ENCODE data around the gene LRRC71. TPM values are rescaled to one million over a fixed set of nuclear protein-coding genes. Genes with fewer than 3 reads are reported as not detected.

LRRC71 gene
- total RNA-seq, 4 donors from 2014 or later, result 0.60 to 0.78 (median 0.66) TPM; not detected in 1

DNA sequence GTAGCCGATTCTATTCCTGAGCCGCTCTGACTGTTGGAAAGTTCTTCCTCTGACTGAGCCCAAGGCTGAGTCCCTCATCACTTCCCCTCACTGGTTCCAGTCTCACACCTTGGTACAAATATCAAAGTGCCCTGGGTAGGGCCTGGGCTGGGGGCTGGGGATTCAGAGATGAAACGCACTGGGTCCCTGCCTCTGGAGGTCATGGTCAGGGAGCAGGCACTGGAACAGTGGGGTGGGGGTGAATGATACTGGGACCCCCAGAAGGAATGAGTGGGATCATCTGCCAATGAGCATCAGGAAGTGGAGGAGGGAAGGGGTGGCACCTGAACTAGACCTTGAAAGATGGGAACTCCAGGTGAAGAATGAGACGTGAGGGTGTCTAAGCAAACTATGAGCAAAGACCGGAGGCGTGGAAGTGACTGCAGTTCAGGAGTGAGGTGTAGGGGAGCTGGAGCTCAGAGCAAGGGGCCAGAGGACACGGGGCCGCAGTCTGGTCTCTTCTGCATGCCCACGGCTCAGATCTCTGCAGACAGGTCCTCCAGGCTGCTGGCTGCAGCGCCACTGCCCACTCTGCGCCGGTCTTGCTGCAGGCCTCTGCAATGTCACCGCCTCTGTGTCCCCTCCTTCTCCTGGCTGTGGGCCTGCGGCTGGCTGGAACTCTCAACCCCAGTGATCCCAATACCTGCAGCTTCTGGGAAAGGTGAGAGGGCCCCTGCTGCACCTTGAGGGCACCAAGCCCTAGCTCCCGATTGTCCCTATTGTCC, 16.9 kb upstream of the LRRC71 start:
- Histone ChIP-seq H3K36me3 (peaks cover 0 to 24% (median 0%) of the 10 kb centered on the region in 3 donors), H3K4me1 (peaks cover 0 to 100% (median 52%) of the 10 kb centered on the region in 4 donors), H3K27ac (peak overlapping the region in 2 of 4 donors; percentile 69 to 97), H3K9me3 (no peaks in the 10 kb centered on the region), H3K4me3 (no peak overlapping the region), H3K27me3 (peaks cover 0 to 8% of the 10 kb centered on the region in 2 donors)
- TF ChIP-seq, protein P1, sequence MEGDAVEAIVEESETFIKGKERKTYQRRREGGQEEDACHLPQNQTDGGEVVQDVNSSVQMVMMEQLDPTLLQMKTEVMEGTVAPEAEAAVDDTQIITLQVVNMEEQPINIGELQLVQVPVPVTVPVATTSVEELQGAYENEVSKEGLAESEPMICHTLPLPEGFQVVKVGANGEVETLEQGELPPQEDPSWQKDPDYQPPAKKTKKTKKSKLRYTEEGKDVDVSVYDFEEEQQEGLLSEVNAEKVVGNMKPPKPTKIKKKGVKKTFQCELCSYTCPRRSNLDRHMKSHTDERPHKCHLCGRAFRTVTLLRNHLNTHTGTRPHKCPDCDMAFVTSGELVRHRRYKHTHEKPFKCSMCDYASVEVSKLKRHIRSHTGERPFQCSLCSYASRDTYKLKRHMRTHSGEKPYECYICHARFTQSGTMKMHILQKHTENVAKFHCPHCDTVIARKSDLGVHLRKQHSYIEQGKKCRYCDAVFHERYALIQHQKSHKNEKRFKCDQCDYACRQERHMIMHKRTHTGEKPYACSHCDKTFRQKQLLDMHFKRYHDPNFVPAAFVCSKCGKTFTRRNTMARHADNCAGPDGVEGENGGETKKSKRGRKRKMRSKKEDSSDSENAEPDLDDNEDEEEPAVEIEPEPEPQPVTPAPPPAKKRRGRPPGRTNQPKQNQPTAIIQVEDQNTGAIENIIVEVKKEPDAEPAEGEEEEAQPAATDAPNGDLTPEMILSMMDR (IDR thresholded peaks at IDR 0.05), result no peak
- no peak for TF ChIP-seq EP300 (IDR thresholded peaks at IDR 0.05)
- no peak for TF ChIP-seq POLR2A (IDR thresholded peaks at IDR 0.05)
- WGBS, 2 donors, result 69 to 73% methylated on average over 15 of the region's 15 CpGs
- no peak for DNase-seq (ENCODE audit: low spot score in 2 of 2)

DNA sequence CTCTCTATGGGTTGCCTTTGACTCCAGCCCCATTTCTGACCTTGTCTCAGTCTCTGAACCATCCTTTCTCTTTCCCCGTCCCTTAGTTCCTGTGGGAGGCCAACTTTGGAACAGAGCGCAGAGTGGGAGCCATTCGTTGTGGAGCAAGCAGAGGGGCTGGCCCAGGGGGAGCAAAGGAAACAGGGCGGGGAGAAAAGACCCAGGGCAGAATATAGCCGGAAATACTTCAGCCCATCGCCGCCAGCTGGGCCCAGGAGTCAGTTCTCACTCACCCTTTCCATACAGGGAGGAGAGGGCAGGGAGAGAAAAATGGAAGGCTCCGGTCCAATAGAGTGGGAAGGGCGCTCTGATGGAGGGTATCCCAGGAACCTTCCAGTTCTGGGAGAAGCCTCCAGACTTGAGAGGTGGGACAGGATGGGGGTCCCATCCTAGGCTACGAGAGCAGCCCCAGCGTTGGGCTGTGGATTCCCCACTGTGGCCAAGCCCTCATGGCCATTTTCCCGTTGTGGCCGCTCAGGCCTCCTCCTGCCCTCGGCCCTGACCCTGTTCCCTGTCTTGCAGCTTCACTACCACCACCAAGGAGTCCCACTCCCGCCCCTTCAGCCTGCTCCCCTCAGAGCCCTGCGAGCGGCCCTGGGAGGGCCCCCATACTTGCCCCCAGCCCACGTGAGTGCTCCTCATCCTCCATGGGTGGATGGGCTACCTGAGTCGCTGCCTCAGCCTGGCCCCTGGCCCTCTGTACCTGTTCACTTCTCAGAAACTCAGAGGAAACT, 16.1 kb upstream of the LRRC71 start:
- Histone ChIP-seq H3K27me3 (peaks cover 0 to 8% of the 10 kb centered on the region in 2 donors), H3K27ac (peak overlapping the region in 2 of 4 donors; percentile 56 to 97), H3K4me3 (no peak overlapping the region), H3K9me3 (no peaks in the 10 kb centered on the region), H3K4me1 (peaks cover 0 to 100% (median 48%) of the 10 kb centered on the region in 4 donors), H3K36me3 (peaks cover 0 to 28% (median 0%) of the 10 kb centered on the region in 3 donors)
- TF ChIP-seq EP300 (IDR thresholded peaks at IDR 0.05), result no peak
- TF ChIP-seq, protein P1 (IDR thresholded peaks at IDR 0.05), result no peak
- WGBS, 2 donors, result 53 to 60% methylated on average over 19 of the region's 19 CpGs
- no peak for DNase-seq (ENCODE audit: low spot score in 2 of 2)

DNA sequence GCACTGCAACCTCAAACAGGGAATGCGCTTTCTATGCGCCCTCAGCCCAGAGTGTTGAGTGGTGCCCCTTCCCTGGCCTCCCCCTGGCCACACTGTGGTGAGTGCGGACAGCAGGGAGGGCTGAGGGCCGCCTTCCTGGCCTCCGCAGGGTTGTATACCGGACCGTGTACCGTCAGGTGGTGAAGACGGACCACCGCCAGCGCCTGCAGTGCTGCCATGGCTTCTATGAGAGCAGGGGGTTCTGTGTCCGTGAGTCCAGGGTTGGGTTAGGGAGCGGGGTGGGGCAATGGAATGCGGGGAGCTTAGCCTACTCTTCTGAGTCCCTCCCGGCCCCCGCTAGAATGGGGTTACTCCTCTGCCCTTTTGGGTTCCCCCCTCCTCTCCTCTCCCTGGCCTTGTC, 15.3 kb upstream of the LRRC71 start:
- H3K4me1 ChIP-seq, result peaks cover 0 to 100% (median 40%) of the 10 kb centered on the region in 4 donors
- TF ChIP-seq, protein P1 (IDR thresholded peaks at IDR 0.05), result no peak
- no peak for TF ChIP-seq POLR2A (IDR thresholded peaks at IDR 0.05)
- TF ChIP-seq EP300 (IDR thresholded peaks at IDR 0.05), result no peak
- no peak for DNase-seq (ENCODE audit: low spot score in 2 of 2)
- WGBS, 2 donors, result 70 to 73% methylated on average over 7 to 16 of the region's 16 CpGs
- H3K36me3 ChIP-seq, result peaks cover 0 to 32% (median 0%) of the 10 kb centered on the region in 3 donors
- H3K4me3 ChIP-seq, result no peak overlapping the region
- peaks cover 0 to 14% of the 10 kb centered on the region in 2 donors for H3K27me3 ChIP-seq
- H3K27ac ChIP-seq, result peak overlapping the region in 2 of 4 donors; percentile 6 to 50
- no peaks in the 10 kb centered on the region for H3K9me3 ChIP-seq

DNA sequence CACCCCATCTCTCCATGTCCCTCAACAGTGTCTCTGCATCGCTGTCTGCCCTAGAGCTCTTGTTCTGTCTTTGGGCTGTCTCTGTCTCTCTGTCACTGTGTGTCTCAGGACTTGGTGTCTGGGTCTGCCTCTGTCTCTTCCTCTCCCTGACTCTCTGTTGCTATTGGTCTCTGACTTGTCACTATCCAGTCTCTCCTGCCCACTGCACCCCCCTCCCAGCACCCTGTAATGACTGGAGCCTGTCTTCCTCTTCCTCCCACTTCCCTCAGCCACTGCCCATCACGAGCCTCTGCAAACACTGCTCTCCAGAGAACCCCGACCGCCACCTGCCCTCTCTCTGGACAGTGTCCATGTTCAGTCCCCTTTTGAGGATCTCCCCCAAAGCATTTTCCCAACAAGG, 14.8 kb upstream of the LRRC71 start:
- no peak overlapping the region for H3K4me3 ChIP-seq
- H3K27ac ChIP-seq, result peak overlapping the region in 2 of 4 donors; percentile 6 to 50
- H3K4me1 ChIP-seq, result peaks cover 0 to 100% (median 37%) of the 10 kb centered on the region in 4 donors
- peaks cover 0 to 32% (median 0%) of the 10 kb centered on the region in 3 donors for H3K36me3 ChIP-seq
- H3K27me3 ChIP-seq, result peaks cover 0 to 14% of the 10 kb centered on the region in 2 donors
- TF ChIP-seq POLR2A (IDR thresholded peaks at IDR 0.05) (no peak), EP300 (IDR thresholded peaks at IDR 0.05) (no peak)
- TF ChIP-seq, protein P1 (IDR thresholded peaks at IDR 0.05), result no peak
- no peaks in the 10 kb centered on the region for H3K9me3 ChIP-seq
- DNase-seq (ENCODE audit: low spot score in 2 of 2), result no peak
- WGBS, 2 donors, result 40 to 50% methylated on average over 4 of the region's 4 CpGs
